ENCODE measurements around the gene OSR1.

Gene OSR1

GRCh38 chr2:19337202-19337601 lies 21.2 kb downstream of the OSR1 start:
- Histone ChIP-seq H3K23ac (ENCODE audit: low read length) (no peak overlapping the region), H2AK5ac (ENCODE audit: low read length) (no peak overlapping the region), H3K79me2 (ENCODE audit: control insufficient read depth, insufficient read depth, low read length) (no peaks in the 10 kb centered on the region), H3K4me3 (ENCODE audit: low read length) (no peak overlapping the region), H3K9ac (ENCODE audit: low read length) (no peak overlapping the region), H3K79me1 (ENCODE audit: low read length) (no peaks in the 10 kb centered on the region), H2BK5ac (ENCODE audit: low read length) (no peak overlapping the region), H3K18ac (ENCODE audit: low read length) (no peak overlapping the region), H4K5ac (ENCODE audit: low read length) (no peak overlapping the region), H3K27ac (ENCODE audit: low read depth, low read length) (no peak overlapping the region), H3K4me1 (ENCODE audit: control insufficient read depth, low read depth, low read length) (no peaks in the 10 kb centered on the region), H3K4ac (ENCODE audit: low read depth, low read length) (no peak overlapping the region), H4K8ac (ENCODE audit: low read depth, low read length) (no peak overlapping the region), H3K27me3 (ENCODE audit: insufficient read depth, low read length, poor library complexity) (no peaks in the 10 kb centered on the region), H3K4me2 (ENCODE audit: low read length) (no peak overlapping the region), H2BK120ac (ENCODE audit: low read depth, low read length) (no peak overlapping the region), H2BK15ac (replicated peaks; ENCODE audit: low read depth) (no peak overlapping the region), H3K36me3 (ENCODE audit: control insufficient read depth, insufficient read depth, low read length) (no peaks in the 10 kb centered on the region), H3K56ac (ENCODE audit: low read length) (no peak overlapping the region)
- no CpG with 5 or more reads among the region's 1 CpG for WGBS (ENCODE audit: extremely low coverage, insufficient coverage, low lambda C conversion rate)
- DNase-seq, result peak; percentile 40

- no peak for DNase-seq
- Histone ChIP-seq H3K4me3 (ENCODE audit: low read length) (no peak overlapping the region), H4K5ac (ENCODE audit: low read length) (no peak overlapping the region), H3K56ac (ENCODE audit: low read length) (no peak overlapping the region), H3K23ac (ENCODE audit: low read length) (no peak overlapping the region), H4K8ac (ENCODE audit: low read depth, low read length) (no peak overlapping the region), H3K79me1 (ENCODE audit: low read length) (no peaks in the 10 kb centered on the region), H3K36me3 (ENCODE audit: control insufficient read depth, insufficient read depth, low read length) (no peaks in the 10 kb centered on the region), H2AK5ac (ENCODE audit: low read length) (no peak overlapping the region), H3K4ac (ENCODE audit: low read depth, low read length) (no peak overlapping the region), H3K79me2 (ENCODE audit: control insufficient read depth, insufficient read depth, low read length) (no peaks in the 10 kb centered on the region), H3K27me3 (ENCODE audit: insufficient read depth, low read length, poor library complexity) (no peaks in the 10 kb centered on the region), H3K18ac (ENCODE audit: low read length) (no peak overlapping the region), H2BK5ac (ENCODE audit: low read length) (no peak overlapping the region), H3K9ac (ENCODE audit: low read length) (no peak overlapping the region), H3K4me2 (ENCODE audit: low read length) (no peak overlapping the region), H3K27ac (ENCODE audit: low read depth, low read length) (no peak overlapping the region), H2BK120ac (ENCODE audit: low read depth, low read length) (no peak overlapping the region), H3K4me1 (ENCODE audit: control insufficient read depth, low read depth, low read length) (no peaks in the 10 kb centered on the region), H2BK15ac (replicated peaks; ENCODE audit: low read depth) (no peak overlapping the region)
- no CpG with 5 or more reads among the region's 3 CpGs for WGBS (ENCODE audit: extremely low coverage, insufficient coverage, low lambda C conversion rate)
These were observed 21.6 kb downstream of the OSR1 start for GRCh38 chr2:19336781-19337180.

- Histone ChIP-seq H3K9ac (ENCODE audit: low read length) (no peak overlapping the region), H3K79me1 (ENCODE audit: low read length) (no peaks in the 10 kb centered on the region), H3K18ac (ENCODE audit: low read length) (no peak overlapping the region), H2BK15ac (replicated peaks; ENCODE audit: low read depth) (no peak overlapping the region), H3K23ac (ENCODE audit: low read length) (no peak overlapping the region), H2BK120ac (ENCODE audit: low read depth, low read length) (no peak overlapping the region), H3K36me3 (ENCODE audit: control insufficient read depth, insufficient read depth, low read length) (no peaks in the 10 kb centered on the region), H3K27me3 (ENCODE audit: insufficient read depth, low read length, poor library complexity) (no peaks in the 10 kb centered on the region), H2AK5ac (ENCODE audit: low read length) (no peak overlapping the region), H4K5ac (ENCODE audit: low read length) (no peak overlapping the region), H3K4me2 (ENCODE audit: low read length) (no peak overlapping the region), H3K79me2 (ENCODE audit: control insufficient read depth, insufficient read depth, low read length) (no peaks in the 10 kb centered on the region), H4K8ac (ENCODE audit: low read depth, low read length) (no peak overlapping the region), H3K56ac (ENCODE audit: low read length) (no peak overlapping the region), H3K4ac (ENCODE audit: low read depth, low read length) (no peak overlapping the region), H3K4me3 (ENCODE audit: low read length) (no peak overlapping the region), H3K4me1 (ENCODE audit: control insufficient read depth, low read depth, low read length) (no peaks in the 10 kb centered on the region), H2BK5ac (ENCODE audit: low read length) (no peak overlapping the region), H3K27ac (ENCODE audit: low read depth, low read length) (no peak overlapping the region)
- WGBS (ENCODE audit: extremely low coverage, insufficient coverage, low lambda C conversion rate), result no CpG with 5 or more reads among the region's 2 CpGs
- DNase-seq, result no peak
These were observed 25.9 kb downstream of the OSR1 start for GRCh38 chr2:19332503-19332902.

GRCh38 chr2:19331450-19331849 lies 27.0 kb downstream of the OSR1 start:
- Histone ChIP-seq H2AK5ac (ENCODE audit: low read length) (no peak overlapping the region), H3K4me2 (ENCODE audit: low read length) (no peak overlapping the region), H2BK15ac (replicated peaks; ENCODE audit: low read depth) (no peak overlapping the region), H3K27ac (ENCODE audit: low read depth, low read length) (no peak overlapping the region), H2BK120ac (ENCODE audit: low read depth, low read length) (no peak overlapping the region), H3K79me1 (ENCODE audit: low read length) (no peaks in the 10 kb centered on the region), H3K4ac (ENCODE audit: low read depth, low read length) (no peak overlapping the region), H3K27me3 (ENCODE audit: insufficient read depth, low read length, poor library complexity) (no peaks in the 10 kb centered on the region), H4K8ac (ENCODE audit: low read depth, low read length) (no peak overlapping the region), H3K9ac (ENCODE audit: low read length) (no peak overlapping the region), H3K4me1 (ENCODE audit: control insufficient read depth, low read depth, low read length) (no peaks in the 10 kb centered on the region), H3K56ac (ENCODE audit: low read length) (no peak overlapping the region), H3K79me2 (ENCODE audit: control insufficient read depth, insufficient read depth, low read length) (no peaks in the 10 kb centered on the region), H2BK5ac (ENCODE audit: low read length) (no peak overlapping the region), H4K5ac (ENCODE audit: low read length) (no peak overlapping the region), H3K18ac (ENCODE audit: low read length) (no peak overlapping the region), H3K23ac (ENCODE audit: low read length) (no peak overlapping the region), H3K4me3 (ENCODE audit: low read length) (no peak overlapping the region), H3K36me3 (ENCODE audit: control insufficient read depth, insufficient read depth, low read length) (no peaks in the 10 kb centered on the region)
- no peak for DNase-seq

GRCh38 chr2:19330436-19330835 lies 28.0 kb downstream of the OSR1 start:
- Histone ChIP-seq H3K4me3 (ENCODE audit: low read length) (no peak overlapping the region), H3K4me2 (ENCODE audit: low read length) (no peak overlapping the region), H3K27me3 (ENCODE audit: insufficient read depth, low read length, poor library complexity) (no peaks in the 10 kb centered on the region), H2BK5ac (ENCODE audit: low read length) (no peak overlapping the region), H4K5ac (ENCODE audit: low read length) (no peak overlapping the region), H4K8ac (ENCODE audit: low read depth, low read length) (no peak overlapping the region), H3K27ac (ENCODE audit: low read depth, low read length) (no peak overlapping the region), H3K56ac (ENCODE audit: low read length) (no peak overlapping the region), H2BK120ac (ENCODE audit: low read depth, low read length) (no peak overlapping the region), H2AK5ac (ENCODE audit: low read length) (no peak overlapping the region), H3K23ac (ENCODE audit: low read length) (no peak overlapping the region), H3K4me1 (ENCODE audit: control insufficient read depth, low read depth, low read length) (no peaks in the 10 kb centered on the region), H2BK15ac (replicated peaks; ENCODE audit: low read depth) (no peak overlapping the region), H3K79me2 (ENCODE audit: control insufficient read depth, insufficient read depth, low read length) (no peaks in the 10 kb centered on the region), H3K9ac (ENCODE audit: low read length) (no peak overlapping the region), H3K4ac (ENCODE audit: low read depth, low read length) (no peak overlapping the region), H3K18ac (ENCODE audit: low read length) (no peak overlapping the region), H3K79me1 (ENCODE audit: low read length) (no peaks in the 10 kb centered on the region), H3K36me3 (ENCODE audit: control insufficient read depth, insufficient read depth, low read length) (no peaks in the 10 kb centered on the region)
- no CpG with 5 or more reads among the region's 5 CpGs for whole genome bisulfite sequencing (ENCODE audit: extremely low coverage, insufficient coverage, low lambda C conversion rate)
- DNase-seq, result no peak

- H3K79me1 ChIP-seq (ENCODE audit: low read length), result no peaks in the 10 kb centered on the region
- no peak overlapping the region for H3K4me2 ChIP-seq (ENCODE audit: low read length)
These were observed 29.0 kb downstream of the OSR1 start for GRCh38 chr2:19329445-19329844.

More at GRCh38 chr2:19329445-19329844, 29.0 kb downstream of the OSR1 start:
- no peak overlapping the region for H3K4ac ChIP-seq (ENCODE audit: low read depth, low read length)
- no peak overlapping the region for H4K8ac ChIP-seq (ENCODE audit: low read depth, low read length)
- no peak overlapping the region for H3K18ac ChIP-seq (ENCODE audit: low read length)
- no peak for DNase-seq
- no peak overlapping the region for H3K9ac ChIP-seq (ENCODE audit: low read length)
- no CpG with 5 or more reads among the region's 2 CpGs for WGBS (ENCODE audit: extremely low coverage, insufficient coverage, low lambda C conversion rate)
- H4K5ac ChIP-seq (ENCODE audit: low read length), result no peak overlapping the region
- no peak overlapping the region for H2BK120ac ChIP-seq (ENCODE audit: low read depth, low read length)
- H3K36me3 ChIP-seq (ENCODE audit: control insufficient read depth, insufficient read depth, low read length), result no peaks in the 10 kb centered on the region
- no peaks in the 10 kb centered on the region for H3K27me3 ChIP-seq (ENCODE audit: insufficient read depth, low read length, poor library complexity)
- H3K4me1 ChIP-seq (ENCODE audit: control insufficient read depth, low read depth, low read length), result no peaks in the 10 kb centered on the region
- no peak overlapping the region for H3K4me3 ChIP-seq (ENCODE audit: low read length)
- H3K23ac ChIP-seq (ENCODE audit: low read length), result no peak overlapping the region
- H3K27ac ChIP-seq (ENCODE audit: low read depth, low read length), result no peak overlapping the region
- no peak overlapping the region for H3K56ac ChIP-seq (ENCODE audit: low read length)
- no peaks in the 10 kb centered on the region for H3K79me2 ChIP-seq (ENCODE audit: control insufficient read depth, insufficient read depth, low read length)
- no peak overlapping the region for H2AK5ac ChIP-seq (ENCODE audit: low read length)
- H2BK5ac ChIP-seq (ENCODE audit: low read length), result no peak overlapping the region
- no peak overlapping the region for H2BK15ac ChIP-seq (replicated peaks; ENCODE audit: low read depth)

Measured in mesendoderm (in vitro differentiated cells).